ENCODE measurements around the gene CIAO3.

GRCh38 chr16:703406-703805 lies 37.4 kb downstream of the CIAO3 start:
- no peak for TF ChIP-seq NBN (IDR thresholded peaks at IDR 0.05)
- no peak for TF ChIP-seq CREB1 (IDR thresholded peaks at IDR 0.05; ENCODE audit: low read depth)
- TF ChIP-seq JUNB (IDR thresholded peaks at IDR 0.05) = no peak
- no peak for TF ChIP-seq ZBTB33 (IDR thresholded peaks at IDR 0.05)
- TF ChIP-seq, protein P1, sequence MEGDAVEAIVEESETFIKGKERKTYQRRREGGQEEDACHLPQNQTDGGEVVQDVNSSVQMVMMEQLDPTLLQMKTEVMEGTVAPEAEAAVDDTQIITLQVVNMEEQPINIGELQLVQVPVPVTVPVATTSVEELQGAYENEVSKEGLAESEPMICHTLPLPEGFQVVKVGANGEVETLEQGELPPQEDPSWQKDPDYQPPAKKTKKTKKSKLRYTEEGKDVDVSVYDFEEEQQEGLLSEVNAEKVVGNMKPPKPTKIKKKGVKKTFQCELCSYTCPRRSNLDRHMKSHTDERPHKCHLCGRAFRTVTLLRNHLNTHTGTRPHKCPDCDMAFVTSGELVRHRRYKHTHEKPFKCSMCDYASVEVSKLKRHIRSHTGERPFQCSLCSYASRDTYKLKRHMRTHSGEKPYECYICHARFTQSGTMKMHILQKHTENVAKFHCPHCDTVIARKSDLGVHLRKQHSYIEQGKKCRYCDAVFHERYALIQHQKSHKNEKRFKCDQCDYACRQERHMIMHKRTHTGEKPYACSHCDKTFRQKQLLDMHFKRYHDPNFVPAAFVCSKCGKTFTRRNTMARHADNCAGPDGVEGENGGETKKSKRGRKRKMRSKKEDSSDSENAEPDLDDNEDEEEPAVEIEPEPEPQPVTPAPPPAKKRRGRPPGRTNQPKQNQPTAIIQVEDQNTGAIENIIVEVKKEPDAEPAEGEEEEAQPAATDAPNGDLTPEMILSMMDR (IDR thresholded peaks at IDR 0.05 in 2 of 3, conservative IDR thresholded peaks at IDR 0.05 in 1 of 3; ENCODE audit: control insufficient read depth in 2 of 3, extremely low read depth in 1 of 3, insufficient read depth in 1 of 3, low read depth in 3 of 3, low read length in 3 of 3) = no peak

Measured in GM12878 (cell line).